ENCODE data around the gene ICAM5.

DNA sequence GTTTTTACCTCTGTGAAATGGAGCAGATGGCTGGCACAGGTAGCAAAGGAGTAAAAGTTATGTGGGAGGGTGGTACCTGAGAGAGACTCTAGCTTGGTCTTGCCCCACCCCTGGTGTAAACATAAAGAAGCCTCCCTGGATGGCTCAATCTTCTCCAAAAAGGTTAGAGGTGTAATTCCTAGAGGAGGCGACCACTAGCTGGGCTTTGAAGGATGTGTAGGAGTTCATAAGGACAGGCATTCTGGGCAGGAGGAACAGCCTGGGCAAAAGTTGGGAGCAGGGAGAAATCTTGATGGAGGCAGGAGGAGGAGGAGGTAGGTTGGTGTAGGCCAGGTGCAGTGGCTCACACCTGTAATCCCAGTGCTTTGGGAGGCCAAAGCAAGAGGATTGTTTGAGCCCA is 10.8 kb upstream of the ICAM5 start:
- TF ChIP-seq SMC3 (conservative IDR thresholded peaks at IDR 0.05; ENCODE audit: poor library complexity) (no peak), MXI1 (conservative IDR thresholded peaks at IDR 0.05; ENCODE audit: poor library complexity, severe bottlenecking) (no peak), CTCF (IDR thresholded peaks at IDR 0.05; ENCODE audit: poor library complexity, severe bottlenecking) (no peak), TAF1 (IDR thresholded peaks at IDR 0.05; ENCODE audit: low read depth) (no peak), EZH2 (IDR thresholded peaks at IDR 0.05; ENCODE audit: borderline replicate concordance, insufficient read depth, low read length, poor library complexity, severe bottlenecking) (no peak), EP300 (conservative IDR thresholded peaks at IDR 0.05; ENCODE audit: poor library complexity, severe bottlenecking) (no peak), RAD21 (conservative IDR thresholded peaks at IDR 0.05) (no peak), POLR2AphosphoS5 (IDR thresholded peaks at IDR 0.05) (no peak)
- TF ChIP-seq, protein P1, sequence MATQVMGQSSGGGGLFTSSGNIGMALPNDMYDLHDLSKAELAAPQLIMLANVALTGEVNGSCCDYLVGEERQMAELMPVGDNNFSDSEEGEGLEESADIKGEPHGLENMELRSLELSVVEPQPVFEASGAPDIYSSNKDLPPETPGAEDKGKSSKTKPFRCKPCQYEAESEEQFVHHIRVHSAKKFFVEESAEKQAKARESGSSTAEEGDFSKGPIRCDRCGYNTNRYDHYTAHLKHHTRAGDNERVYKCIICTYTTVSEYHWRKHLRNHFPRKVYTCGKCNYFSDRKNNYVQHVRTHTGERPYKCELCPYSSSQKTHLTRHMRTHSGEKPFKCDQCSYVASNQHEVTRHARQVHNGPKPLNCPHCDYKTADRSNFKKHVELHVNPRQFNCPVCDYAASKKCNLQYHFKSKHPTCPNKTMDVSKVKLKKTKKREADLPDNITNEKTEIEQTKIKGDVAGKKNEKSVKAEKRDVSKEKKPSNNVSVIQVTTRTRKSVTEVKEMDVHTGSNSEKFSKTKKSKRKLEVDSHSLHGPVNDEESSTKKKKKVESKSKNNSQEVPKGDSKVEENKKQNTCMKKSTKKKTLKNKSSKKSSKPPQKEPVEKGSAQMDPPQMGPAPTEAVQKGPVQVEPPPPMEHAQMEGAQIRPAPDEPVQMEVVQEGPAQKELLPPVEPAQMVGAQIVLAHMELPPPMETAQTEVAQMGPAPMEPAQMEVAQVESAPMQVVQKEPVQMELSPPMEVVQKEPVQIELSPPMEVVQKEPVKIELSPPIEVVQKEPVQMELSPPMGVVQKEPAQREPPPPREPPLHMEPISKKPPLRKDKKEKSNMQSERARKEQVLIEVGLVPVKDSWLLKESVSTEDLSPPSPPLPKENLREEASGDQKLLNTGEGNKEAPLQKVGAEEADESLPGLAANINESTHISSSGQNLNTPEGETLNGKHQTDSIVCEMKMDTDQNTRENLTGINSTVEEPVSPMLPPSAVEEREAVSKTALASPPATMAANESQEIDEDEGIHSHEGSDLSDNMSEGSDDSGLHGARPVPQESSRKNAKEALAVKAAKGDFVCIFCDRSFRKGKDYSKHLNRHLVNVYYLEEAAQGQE (IDR thresholded peaks at IDR 0.05; ENCODE audit: borderline replicate concordance) = no peak
